NCI-H128 (cell line): ENCODE results near the gene KCNMA1.
"Not testable (repeated sequence)": the region's sequence is repeated elsewhere in the genome, so short reads cannot be mapped to it uniquely, and the experiment has no call there.

ENCODE experiments used
- DNase-seq: peaks from one replicate; lab custom pipeline; 2025; ENCODE audit not compliant: unreplicated experiment; lab: John Stamatoyannopoulos, UW

The KCNMA1 gene

GRCh38 chr10:77608281-77608680, 29.3 kb downstream of the KCNMA1 start:
- DNase-seq = no peak

DNA sequence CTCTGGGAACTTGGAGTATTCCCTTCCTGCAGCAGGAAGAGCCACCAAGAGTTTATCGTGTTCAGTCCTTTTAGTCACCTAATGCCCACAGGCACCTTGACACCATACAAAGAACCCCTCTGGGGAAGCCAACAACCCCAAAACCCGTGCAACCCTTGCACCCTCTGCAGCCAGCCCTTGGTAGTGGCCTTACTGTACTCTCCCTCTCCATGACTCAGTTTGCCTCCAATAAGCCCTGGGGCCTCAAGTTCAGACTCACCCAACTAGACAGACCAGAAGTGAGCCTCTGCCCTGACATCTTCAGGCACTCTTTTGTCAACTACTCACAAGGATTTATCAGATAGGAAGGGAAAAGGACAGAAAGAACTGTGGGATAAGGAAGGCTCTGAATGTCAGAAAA, 30.9 kb downstream of the KCNMA1 start:
- no peak for DNase-seq

GRCh38 chr10:77605466-77605865, 32.1 kb downstream of the KCNMA1 start:
- DNase-seq = no peak

DNA sequence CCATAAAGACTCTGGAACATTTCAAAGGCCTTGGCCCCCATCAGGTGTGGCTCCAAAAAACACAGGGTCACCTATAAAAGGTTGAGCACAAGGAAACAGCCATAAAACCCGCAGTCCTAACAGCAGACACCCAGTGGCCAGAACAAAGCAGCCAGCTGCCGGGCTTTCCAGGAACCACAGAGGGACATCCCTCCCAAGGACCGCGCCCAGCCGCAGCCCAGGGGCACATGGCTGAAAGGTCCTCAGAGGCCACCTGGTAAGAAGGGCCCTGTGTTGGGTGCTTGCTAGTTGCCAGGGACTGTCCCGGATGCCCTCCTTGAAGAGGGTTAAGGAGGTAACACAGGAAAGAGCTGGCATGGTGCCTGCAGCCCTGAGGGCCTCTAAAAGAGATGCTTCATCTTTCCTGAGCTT, 32.7 kb downstream of the KCNMA1 start:
- DNase-seq = no peak

DNA sequence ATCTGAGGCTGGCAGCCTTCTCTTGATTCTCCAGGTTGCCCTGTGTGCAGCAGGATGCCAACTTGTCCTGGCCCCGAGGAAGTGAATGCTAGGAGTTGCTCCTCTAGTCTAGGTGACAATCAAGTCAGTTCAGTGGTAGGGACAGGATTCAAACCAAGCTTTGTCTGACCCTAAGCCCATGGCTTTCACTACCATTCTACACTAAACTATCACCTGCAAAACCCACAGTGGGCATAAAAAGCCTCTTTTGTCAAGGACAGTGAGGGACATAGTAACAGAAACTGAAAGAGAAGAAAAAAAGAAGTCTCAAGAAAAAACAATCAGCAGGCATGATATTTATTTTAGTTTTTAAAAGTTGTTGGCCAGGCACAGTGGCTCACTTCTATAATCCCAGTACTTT, 33.5 kb downstream of the KCNMA1 start:
- DNase-seq = no peak

GRCh38 chr10:77603534-77603927, 34.1 kb downstream of the KCNMA1 start:
- no peak for DNase-seq

- no peak for DNase-seq
Measured at GRCh38 chr10:77602913-77603533, 34.6 kb downstream of the KCNMA1 start.

DNA sequence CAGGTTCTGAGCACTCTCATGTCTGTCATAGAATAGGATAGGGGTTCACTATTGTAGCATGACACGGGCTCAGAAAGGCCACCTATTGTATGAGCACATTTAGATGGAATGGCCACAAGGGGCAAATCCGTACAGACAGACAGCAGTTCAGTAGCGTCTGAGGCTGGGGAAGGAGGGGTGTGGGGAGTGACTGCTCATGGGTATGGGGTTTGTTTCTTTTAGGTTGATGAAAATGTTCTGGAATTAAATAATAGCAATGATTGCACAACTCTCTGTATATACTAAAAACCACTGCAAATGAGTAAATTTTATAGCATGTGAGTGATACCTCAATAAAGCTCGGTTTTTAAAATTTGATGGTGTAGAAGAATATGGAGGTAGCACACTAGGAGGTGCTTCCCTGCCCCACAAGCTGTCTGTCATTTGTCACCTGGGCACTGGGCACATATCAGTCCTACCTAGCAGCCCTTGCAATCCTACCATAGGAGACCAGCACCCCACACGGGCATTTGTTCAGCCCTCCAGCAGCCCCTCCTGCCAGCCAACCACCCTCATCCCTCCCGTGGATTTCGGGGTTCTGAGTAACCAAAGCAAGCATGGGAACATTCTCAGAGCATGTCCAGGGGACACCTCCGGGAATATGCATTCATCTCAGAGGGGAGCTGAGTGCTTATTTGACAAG, 35.2 kb downstream of the KCNMA1 start:
- no peak for DNase-seq

DNA sequence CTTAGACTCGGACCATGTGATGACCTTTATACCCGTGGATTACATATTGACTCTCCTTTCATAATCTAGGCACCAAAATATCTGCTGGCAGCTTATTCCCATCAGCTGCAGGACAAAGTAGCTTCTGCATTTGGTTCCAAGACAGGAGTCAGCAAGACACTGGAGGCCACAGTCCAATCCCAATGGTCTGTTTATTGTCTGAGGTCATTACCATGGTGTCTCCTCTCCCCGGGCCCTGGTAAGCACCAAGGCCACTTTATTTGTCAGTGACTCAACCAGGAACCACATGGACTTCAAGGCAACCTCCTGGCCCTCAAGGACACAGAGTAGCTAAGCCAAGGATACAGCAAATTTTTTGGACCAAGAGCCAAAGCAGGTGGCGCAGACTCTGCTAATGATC, 36.1 kb downstream of the KCNMA1 start:
- DNase-seq = no peak

DNA sequence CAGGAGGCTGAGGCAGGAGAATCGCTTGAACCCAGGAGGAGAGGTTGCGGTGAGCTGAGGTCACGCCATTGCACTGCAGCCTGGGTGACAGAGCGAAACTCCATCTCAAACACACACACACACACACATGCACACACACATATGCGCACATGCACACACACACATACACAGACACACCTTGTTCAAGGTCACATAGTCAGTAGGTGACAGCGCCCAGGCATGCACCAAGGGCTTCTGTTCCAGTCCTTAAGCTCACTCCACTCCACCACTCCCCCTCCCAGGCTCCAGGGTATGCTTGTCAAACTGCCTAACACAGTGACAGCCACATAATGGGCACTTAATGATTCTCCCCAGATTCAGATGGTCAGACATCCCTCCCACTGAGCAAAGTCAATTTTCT, 37.0 kb downstream of the KCNMA1 start:
- DNase-seq = no peak

DNA sequence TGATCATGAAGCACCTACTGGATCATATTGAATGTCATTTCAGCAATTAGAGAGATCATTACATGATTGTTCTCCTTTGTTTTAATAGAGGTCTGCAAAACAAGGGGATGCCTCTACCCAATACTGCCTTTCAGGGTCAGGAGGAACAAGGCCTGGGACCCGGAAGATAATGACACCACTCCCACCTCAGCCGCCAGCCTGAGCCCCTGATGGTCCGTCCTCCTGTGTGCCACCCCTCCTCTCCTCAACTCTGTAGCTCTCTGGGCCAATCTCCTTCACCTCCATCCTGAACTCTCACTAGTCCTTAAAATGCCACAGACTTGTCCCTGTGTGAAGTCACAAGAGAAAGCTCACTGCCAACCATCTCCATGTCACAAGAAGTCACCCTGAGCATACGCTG, 38.0 kb downstream of the KCNMA1 start:
- DNase-seq = no peak

- no peak for DNase-seq
Measured at GRCh38 chr10:77598606-77599005, 39.0 kb downstream of the KCNMA1 start.

GRCh38 chr10:77597560-77597959, 40.0 kb downstream of the KCNMA1 start:
- no peak for DNase-seq

GRCh38 chr10:77594471-77594783, 43.2 kb downstream of the KCNMA1 start:
- DNase-seq = no peak

- DNase-seq = no peak
Measured at GRCh38 chr10:77593771-77594470, 43.7 kb downstream of the KCNMA1 start.

DNA sequence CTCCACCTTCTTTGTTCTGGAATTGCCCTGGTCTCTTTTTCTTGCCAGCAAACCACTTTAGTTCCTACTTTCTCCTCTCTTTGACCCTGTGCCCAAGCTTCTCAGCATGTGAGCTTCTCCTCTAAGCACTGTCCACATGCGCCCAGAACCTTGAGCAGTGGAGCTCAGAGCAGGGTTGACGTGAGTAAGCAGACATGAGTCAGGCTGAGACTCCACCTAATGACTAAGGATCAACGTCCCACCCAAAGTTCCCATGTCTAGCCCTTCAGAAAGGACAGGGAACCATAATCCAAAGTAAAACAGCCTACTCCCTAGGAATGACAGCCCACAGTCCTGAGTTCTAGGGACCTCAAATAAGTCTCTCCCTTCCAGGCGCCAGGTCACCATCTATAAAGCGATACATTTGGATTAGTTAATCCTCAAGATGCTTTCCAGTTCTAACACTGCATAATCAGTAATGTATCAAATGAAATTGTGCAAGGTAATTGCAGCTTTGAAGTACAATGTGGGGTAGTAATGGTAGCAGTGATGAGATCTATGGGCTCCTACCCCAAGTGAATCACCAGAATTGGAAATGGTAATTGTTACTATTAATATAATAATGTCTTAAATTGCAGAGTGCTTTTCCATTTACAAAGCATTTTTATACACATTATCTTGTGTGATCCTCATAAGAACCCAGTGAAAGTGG, 44.5 kb downstream of the KCNMA1 start:
- DNase-seq = no peak

GRCh38 chr10:77592510-77592909, 45.1 kb downstream of the KCNMA1 start:
- no peak for DNase-seq

- no peak for DNase-seq
Measured at GRCh38 chr10:77591238-77591880, 46.2 kb downstream of the KCNMA1 start.

- DNase-seq = no peak
Measured at GRCh38 chr10:77590344-77591237, 47.0 kb downstream of the KCNMA1 start.

GRCh38 chr10:77589703-77590102, 47.9 kb downstream of the KCNMA1 start:
- not testable (repeated sequence) for DNase-seq
